Right ventricle myocardium inferior (tissue), 1 donor: ENCODE results near the gene SLC23A2. TPM values are rescaled to one million over a fixed set of nuclear protein-coding genes. Genes with fewer than 3 reads are reported as not detected.
A peak's percentile ranks its signal among the peaks of the same experiment; 100 is the strongest.

Experiments used
- ATAC-seq: fragments of 200-7000 bp; cut with Tn5 transposase; one replicate; pipeline ENCODE4 v1.9.1; 2020; ENCODE audit warnings: mild to moderate bottlenecking, moderate library complexity
- DNase-seq: peaks from one replicate; pipeline ENCODE4 v3.0.0; 2021; ENCODE audit errors: missing footprints
- intact Hi-C: fragments of 100-400 bp; cut with DNase I; formaldehyde crosslinking; loops from one replicate; pipeline ENCODE4 v1.11.0; 2022
- total RNA-seq: library from RNA; stranded (reverse); fragmentation: NEBNext Ultra II Directional; extraction: Animal tissue kit (Norgen Biotek cat#: 25700); gene quantifications from one replicate; pipeline ENCODE4 v1.2.1, GENCODE V29; 2021
- donor health status: DM: no; HTN: yes; CAD: no; lungs with severe emphysema.

SLC23A2 gene
- total RNA-seq, 1 donor from 2014 or later: 6.7 TPM

GRCh38 chr20:4920131-4920530 is 81.2 kb downstream of the SLC23A2 start:
- no peak for DNase-seq
- ATAC-seq: no peak
- intact Hi-C loops: no loop called here

DNA sequence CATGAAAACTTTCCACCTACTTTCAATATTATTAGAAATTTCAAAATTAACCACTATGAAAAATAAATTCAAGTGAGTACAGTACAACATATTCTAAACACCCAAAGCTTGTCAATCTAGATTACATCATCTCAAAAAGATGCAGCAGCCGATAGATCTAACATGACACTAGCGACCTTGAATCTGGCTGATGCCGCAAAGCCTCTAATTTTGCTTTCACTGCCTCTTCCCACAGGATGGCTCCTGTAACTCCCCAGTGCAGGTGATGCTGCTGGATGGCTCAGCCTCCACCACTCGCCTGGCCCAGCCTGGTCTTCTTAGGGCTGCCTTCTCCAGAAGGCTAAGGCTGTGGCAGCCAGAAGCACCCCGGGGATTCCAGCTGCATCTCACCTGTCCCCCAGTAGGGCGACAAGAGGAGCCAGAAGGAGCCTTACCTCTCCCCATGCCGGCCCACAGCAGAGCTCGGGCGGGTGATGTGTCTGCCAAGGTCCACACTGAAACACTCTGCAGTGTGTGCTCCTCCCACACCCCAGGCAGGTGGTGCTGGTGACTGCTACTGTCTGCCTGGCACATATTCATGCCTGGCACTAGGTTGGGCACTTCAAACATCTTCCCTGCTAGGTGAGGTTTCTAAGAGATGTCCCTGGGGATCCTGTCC is 82.1 kb downstream of the SLC23A2 start:
- intact Hi-C loops: no loop called here
- ATAC-seq: no peak
- DNase-seq: no peak

DNA sequence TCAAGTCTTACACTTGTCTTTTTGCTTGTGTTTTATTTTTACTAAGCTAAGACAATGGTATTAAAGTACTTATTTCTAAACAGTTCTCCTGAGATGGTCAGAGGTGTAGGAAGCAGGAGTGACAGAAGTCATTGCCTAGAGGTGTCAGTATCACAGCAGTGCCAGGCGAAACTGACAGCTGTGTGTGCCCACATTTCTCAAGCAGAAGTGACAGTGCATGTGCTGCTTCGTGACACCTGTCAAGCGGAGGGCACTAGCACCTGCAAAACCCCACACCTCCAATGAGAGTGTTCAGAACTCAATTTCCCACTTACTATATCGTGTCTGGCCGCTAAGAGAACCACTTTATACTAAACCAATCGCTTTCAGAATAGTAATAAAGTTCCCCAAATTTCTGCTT is 82.8 kb downstream of the SLC23A2 start:
- ATAC-seq: no peak
- DNase-seq: no peak
- intact Hi-C loops: no loop called here

- DNase-seq: no peak
- ATAC-seq: no peak
- intact Hi-C loops: no loop called here
Observed at GRCh38 chr20:4916971-4917881, 84.1 kb downstream of the SLC23A2 start.

- ATAC-seq (no peak), DNase-seq (no peak)
- intact Hi-C loops: no loop called here
Observed at GRCh38 chr20:4913147-4913546, 88.2 kb downstream of the SLC23A2 start.

GRCh38 chr20:4912380-4913142 is 88.7 kb downstream of the SLC23A2 start:
- intact Hi-C loops: no loop called here
- ATAC-seq (no peak), DNase-seq (no peak)

DNA sequence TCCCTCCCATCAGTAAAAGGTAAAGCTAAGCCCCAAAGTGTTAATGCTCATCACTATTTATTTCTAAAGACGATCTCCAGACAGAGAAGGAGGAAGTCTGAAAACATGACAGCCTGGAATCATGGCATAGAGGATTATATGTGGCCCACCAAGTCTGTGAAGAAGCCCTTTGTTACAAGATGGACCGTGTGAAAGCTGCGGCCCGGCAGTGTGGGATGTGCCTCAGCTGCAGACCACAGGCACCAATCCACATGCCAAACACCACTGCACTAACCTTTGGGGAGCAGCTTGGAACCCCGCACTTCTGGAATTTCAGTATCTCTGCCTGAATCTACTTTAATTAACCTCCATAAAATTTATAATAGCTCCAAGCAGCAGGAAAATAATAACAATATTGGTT is 90.4 kb downstream of the SLC23A2 start:
- DNase-seq (no peak), ATAC-seq (no peak)
- intact Hi-C loops: no loop called here

GRCh38 chr20:4905613-4906012 is 95.7 kb downstream of the SLC23A2 start:
- no peak for ATAC-seq
- intact Hi-C loops: no loop called here
- DNase-seq: no peak

- DNase-seq: no peak
- intact Hi-C loops: no loop called here
Observed at GRCh38 chr20:4905195-4905594, 96.1 kb downstream of the SLC23A2 start.

DNA sequence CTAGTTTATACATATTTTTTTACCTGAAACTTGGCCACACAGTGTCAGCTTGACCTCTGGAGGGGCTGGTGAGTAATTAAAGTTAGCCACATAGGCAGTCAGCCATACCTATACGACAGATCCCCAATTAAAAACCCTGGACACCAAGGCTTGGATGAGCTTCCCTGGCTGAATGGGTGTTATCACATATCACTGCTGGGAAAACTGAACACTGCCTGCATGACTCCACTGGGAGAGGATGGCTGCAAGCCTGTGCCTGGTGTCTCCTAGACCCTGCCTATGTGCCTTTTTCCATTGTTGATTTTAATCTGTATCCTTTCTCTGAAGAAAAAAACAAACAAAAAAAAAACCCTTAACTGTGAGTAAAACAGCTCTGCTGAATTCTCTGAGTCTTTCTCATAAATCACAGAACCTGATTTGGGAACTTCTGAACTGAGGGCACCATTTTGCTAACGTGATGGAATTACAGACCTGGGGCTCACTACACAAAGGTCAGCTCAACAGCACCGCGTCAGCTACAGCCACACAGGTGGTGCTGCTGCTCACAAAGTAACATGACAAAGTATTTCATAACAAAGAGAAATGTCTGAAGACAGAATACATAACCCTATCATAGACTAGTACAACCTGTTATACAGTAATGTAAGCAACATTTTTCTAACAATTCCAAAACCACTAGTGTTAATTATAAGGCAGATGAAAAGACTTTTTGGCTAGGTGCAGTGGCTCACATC is 97.0 kb downstream of the SLC23A2 start:
- intact Hi-C loops: no loop called here
- ATAC-seq (no peak), DNase-seq (no peak)

More at GRCh38 chr20:4905195-4905594, 96.1 kb downstream of the SLC23A2 start:
- no peak for ATAC-seq

GRCh38 chr20:4902788-4903187 is 98.5 kb downstream of the SLC23A2 start:
- DNase-seq (no peak), ATAC-seq (no peak)
- intact Hi-C loops: no loop called here

GRCh38 chr20:4901031-4901818 is 100.1 kb downstream of the SLC23A2 start:
- ATAC-seq: no peak
- no peak for DNase-seq
- intact Hi-C loops: no loop called here

DNA sequence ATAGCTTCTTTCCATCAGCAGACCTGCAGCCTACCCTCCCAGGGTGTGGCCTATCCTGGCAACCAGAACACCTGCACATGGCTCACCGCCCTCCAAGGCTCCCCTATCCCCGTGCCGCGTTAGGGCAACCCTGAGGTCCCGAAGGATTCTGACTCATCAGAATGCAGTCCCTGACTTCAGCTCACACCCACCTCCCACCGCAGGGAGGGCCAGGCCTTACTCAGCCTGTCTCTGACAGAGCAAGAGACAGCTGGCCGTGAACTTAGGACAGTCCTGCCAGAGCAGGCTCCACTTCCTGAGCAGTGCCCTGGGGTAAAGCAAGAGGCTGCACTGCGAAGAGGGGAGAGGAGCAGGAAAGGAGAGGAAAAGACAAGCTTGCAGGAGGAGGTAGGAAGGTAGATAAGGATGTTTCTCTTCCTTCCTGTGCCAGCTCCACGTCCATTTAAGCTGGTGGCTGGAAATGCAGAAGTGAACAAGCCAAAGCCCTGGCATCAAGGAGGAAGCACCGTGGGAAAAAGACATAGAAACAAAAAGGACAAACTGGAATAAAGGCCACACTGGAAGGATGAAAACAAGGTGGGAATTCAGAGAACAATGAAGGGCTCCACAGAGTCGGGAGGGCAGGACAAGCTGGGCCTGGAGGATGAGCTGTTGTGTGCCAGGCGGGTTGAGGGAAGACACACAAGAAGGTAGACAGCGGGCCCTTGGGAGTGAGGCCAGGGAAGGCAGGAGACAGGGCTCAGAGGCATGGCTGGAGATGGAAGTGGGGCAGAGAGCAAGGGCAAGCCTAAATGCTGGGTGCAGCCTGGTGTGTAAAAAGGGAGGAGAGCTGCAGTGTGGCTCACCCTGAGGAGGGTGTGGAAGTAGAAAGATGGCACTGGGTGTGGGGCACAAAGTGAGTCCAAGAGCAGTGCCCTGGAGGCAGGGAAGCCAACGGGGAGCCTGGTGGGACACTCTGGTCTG is 102.7 kb downstream of the SLC23A2 start:
- intact Hi-C loops: no loop called here
- DNase-seq: no peak
- ATAC-seq: peak; percentile 73

DNA sequence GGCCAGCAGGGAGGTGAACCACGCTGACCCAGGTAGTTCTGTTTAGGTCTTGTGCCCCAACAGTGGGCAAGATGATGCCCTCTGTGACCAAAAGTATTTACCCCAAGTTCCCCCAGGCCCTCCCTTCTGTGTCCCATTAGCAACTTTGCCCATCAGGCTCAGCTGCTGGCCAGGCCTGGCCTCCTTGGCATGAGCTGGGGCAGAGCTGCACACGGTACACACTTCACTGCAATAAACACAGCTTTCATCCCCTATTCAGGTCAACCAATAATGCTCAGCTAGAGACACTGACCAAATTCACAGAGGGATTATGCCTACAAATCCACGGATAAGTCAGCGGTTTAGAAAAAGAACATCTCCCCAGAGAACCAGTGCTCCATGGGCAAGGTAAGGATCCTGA is 103.7 kb downstream of the SLC23A2 start:
- ATAC-seq (no peak), DNase-seq (no peak)
- intact Hi-C loops: no loop called here

GRCh38 chr20:4896971-4897497 is 104.3 kb downstream of the SLC23A2 start:
- intact Hi-C loops: no loop called here
- peak; percentile 76 for DNase-seq

DNA sequence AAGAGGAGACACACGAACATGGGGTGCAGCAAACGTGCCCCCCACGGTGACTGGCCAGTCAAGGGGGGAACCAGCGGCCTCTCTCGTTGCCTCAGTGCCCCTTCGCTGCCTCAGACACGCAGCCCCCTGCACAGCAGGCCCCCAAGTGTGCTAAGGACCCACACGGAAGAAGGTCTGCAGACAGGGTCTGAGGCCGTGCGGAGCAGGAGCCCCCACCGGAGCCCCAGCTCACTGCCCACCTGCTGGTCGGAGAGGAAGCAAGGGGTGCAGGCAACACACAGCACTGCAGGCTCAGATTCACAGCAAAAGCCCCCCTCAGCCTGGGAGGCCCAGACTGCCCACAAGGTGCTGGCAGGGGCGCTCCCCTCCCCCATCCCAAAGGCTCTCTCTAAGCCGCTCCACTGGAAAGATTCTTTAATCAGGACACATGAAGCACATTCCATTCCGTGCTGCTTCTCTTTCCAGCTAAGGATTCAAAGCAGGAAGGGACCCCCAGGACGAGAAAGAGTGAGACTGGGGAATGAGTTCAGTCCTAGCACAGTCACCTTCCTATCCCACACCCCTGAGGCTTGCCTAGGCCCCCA is 105.1 kb downstream of the SLC23A2 start:
- ATAC-seq: no peak
- DNase-seq: no peak
- intact Hi-C loops: no loop called here

More at GRCh38 chr20:4896971-4897497, 104.3 kb downstream of the SLC23A2 start:
- no peak for ATAC-seq
